ENCODE results near the gene SOX21.

- TF ChIP-seq CTCF (IDR thresholded peaks at IDR 0.05 in 2 of 3, conservative IDR thresholded peaks at IDR 0.05 in 1 of 3; ENCODE audit: control insufficient read depth in 2 of 3, extremely low read depth in 1 of 3, insufficient read depth in 1 of 3, low read depth in 3 of 3, low read length in 3 of 3) (no peak), ATF3 (IDR thresholded peaks at IDR 0.05; ENCODE audit: borderline replicate concordance, extremely low read depth, low read depth, low read length) (no peak), YBX1 (IDR thresholded peaks at IDR 0.05) (no peak), CEBPZ (IDR thresholded peaks at IDR 0.05; ENCODE audit: low read depth, low read length) (no peak), BACH1 (IDR thresholded peaks at IDR 0.05; ENCODE audit: borderline replicate concordance) (no peak), YY1 (IDR thresholded peaks at IDR 0.05; ENCODE audit: low read depth, low read length) (no peak), MTA3 (IDR thresholded peaks at IDR 0.05; ENCODE audit: borderline replicate concordance, low read length) (no peak), NFYB (IDR thresholded peaks at IDR 0.05; ENCODE audit: insufficient read depth, low read depth, low read length) (no peak), EP300 (IDR thresholded peaks at IDR 0.05; ENCODE audit: borderline replicate concordance in 1 of 2, control insufficient read depth in 1 of 2, low read depth in 2 of 2, low read length in 2 of 2) (no peak), NRF1 (conservative IDR thresholded peaks at IDR 0.05; ENCODE audit: low read depth, low read length) (no peak), EZH2 (IDR thresholded peaks at IDR 0.05; ENCODE audit: borderline replicate concordance, control insufficient read depth, low read depth, low read length) (no peak), POLR2AphosphoS5 (IDR thresholded peaks at IDR 0.05; ENCODE audit: low read length) (no peak), RAD21 (IDR thresholded peaks at IDR 0.05; ENCODE audit: insufficient read depth, low read depth, low read length) (no peak), CBX5 (IDR thresholded peaks at IDR 0.05; ENCODE audit: low read depth) (no peak)
Measured at GRCh38 chr13:94661406-94661805, 50.9 kb downstream of the SOX21 start.

Data from GM12878 (cell line).